Fibroblast of the aortic adventitia (primary cell): Measurements from ENCODE around the gene FAM83G. TPM values are rescaled to one million over a fixed set of nuclear protein-coding genes. Genes with fewer than 3 reads are reported as not detected.
"Not testable (repeated sequence)": the region's sequence is repeated elsewhere in the genome, so short reads cannot be mapped to it uniquely, and the experiment has no call there.

Experiments used
- DNase-seq: peaks from one replicate; pipeline ENCODE4 v3.0.0-alpha.2; 2010; ENCODE audit warnings: low read depth
- H3K4me3 ChIP-seq: 2 replicates; pipeline ENCODE4 v1.5.1; 2011; ENCODE audit warnings: low read depth, mild to moderate bottlenecking, control low read depth, low read length, moderate library complexity
- CTCF ChIP-seq: IDR thresholded peaks from 2 replicates; pipeline ENCODE4 v1.5.1; 2011; ENCODE audit warnings: mild to moderate bottlenecking, low read length, control low read depth, inconsistent platforms; ENCODE audit not compliant: insufficient read depth
- total RNA-seq: library from RNA; depleted of rRNA; stranded (reverse); fragments of >200 nt; gene quantifications from 2 replicates; pipeline ENCODE4 v1.2.3, GENCODE V29; 2012; ENCODE audit warnings: low replicate concordance

FAM83G gene
- total RNA-seq, 1 donor: 9.5 TPM

GRCh38 chr17:18956581-18956980, 48.0 kb downstream of the FAM83G start:
- no peak for TF ChIP-seq CTCF
- no peak overlapping the region for H3K4me3 ChIP-seq
- DNase-seq: no peak

- DNase-seq: not testable (repeated sequence)
Measured at GRCh38 chr17:18956021-18956420, 48.5 kb downstream of the FAM83G start.

GRCh38 chr17:18955009-18955408, 49.6 kb downstream of the FAM83G start:
- DNase-seq: no peak
- TF ChIP-seq CTCF: no peak

More at GRCh38 chr17:18956021-18956420, 48.5 kb downstream of the FAM83G start:
- not testable (repeated sequence) for H3K4me3 ChIP-seq

GRCh38 chr17:18954321-18954720, 50.2 kb downstream of the FAM83G start:
- no peak for DNase-seq
- no peak overlapping the region for H3K4me3 ChIP-seq
- TF ChIP-seq CTCF: no peak

More at GRCh38 chr17:18955009-18955408, 49.6 kb downstream of the FAM83G start:
- H3K4me3 ChIP-seq: no peak overlapping the region

- H3K4me3 ChIP-seq: no peak overlapping the region
- no peak for TF ChIP-seq CTCF
- no peak for DNase-seq
Measured at GRCh38 chr17:18953231-18953728, 51.3 kb downstream of the FAM83G start.

GRCh38 chr17:18951941-18952842, 52.4 kb downstream of the FAM83G start, which contains the start of gene SLC5A10:
Gene SLC5A10 (plus strand): TSS chr17:18952165. CDS start chr17:18952206, 41 bp downstream.
- DNase-seq: no peak
- peak; percentile 33 for TF ChIP-seq CTCF
- no peak within 1 kb of the TSS for H3K4me3 ChIP-seq
